ENCODE results near the gene MROH2A.
A peak's percentile ranks its signal among the peaks of the same experiment; 100 is the strongest.
"Not testable (repeated sequence)": the region's sequence is repeated elsewhere in the genome, so short reads cannot be mapped to it uniquely, and the experiment has no call there.

The MROH2A gene

GRCh38 chr2:233778030-233778429 lies at the start of gene MROH2A:
TSS of gene MROH2A (plus strand) at chr2:233778330. CDS start at chr2:233779359, 1,029 bp downstream.
- no peak for DNase-seq

GRCh38 chr2:233728723-233729301 lies 49.3 kb upstream of the MROH2A start, which contains the start of gene UGT1A3:
TSS of gene UGT1A3 (plus strand) at chr2:233729042. CDS start at chr2:233729127, 85 bp downstream.
- no peak for DNase-seq

GRCh38 chr2:233736868-233737653 lies 41.1 kb upstream of the MROH2A start:
- peak; percentile 33 for DNase-seq

- DNase-seq = no peak
Measured at GRCh38 chr2:233740870-233741269, 37.3 kb upstream of the MROH2A start.

- DNase-seq = no peak
Measured at GRCh38 chr2:233743464-233744259, 34.5 kb upstream of the MROH2A start.

- DNase-seq = no peak
Measured at GRCh38 chr2:233745073-233745755, 32.9 kb upstream of the MROH2A start.

GRCh38 chr2:233745838-233746237 lies 32.3 kb upstream of the MROH2A start:
- not testable (repeated sequence) for DNase-seq

- no peak for DNase-seq
Measured at GRCh38 chr2:233746475-233747282, 31.5 kb upstream of the MROH2A start.

GRCh38 chr2:233747283-233747544 lies 30.9 kb upstream of the MROH2A start:
- no peak for DNase-seq

GRCh38 chr2:233750689-233751088 lies 27.4 kb upstream of the MROH2A start:
- DNase-seq = not testable (repeated sequence)

- DNase-seq = not testable (repeated sequence)
Measured at GRCh38 chr2:233751212-233752009, 26.7 kb upstream of the MROH2A start.

- DNase-seq = no peak
Measured at GRCh38 chr2:233754872-233755611, 23.1 kb upstream of the MROH2A start.

GRCh38 chr2:233756429-233757081 lies 21.6 kb upstream of the MROH2A start:
- DNase-seq = no peak

GRCh38 chr2:233758141-233758540 lies 20.0 kb upstream of the MROH2A start:
- no peak for DNase-seq

GRCh38 chr2:233758849-233759248 lies 19.3 kb upstream of the MROH2A start:
- DNase-seq = no peak

- peak; percentile 29 for DNase-seq
Measured at GRCh38 chr2:233760043-233760442, 18.1 kb upstream of the MROH2A start, which contains the start of gene UGT1A1. TSS of gene UGT1A1 (plus strand) at chr2:233760270. CDS start at chr2:233760288, 18 bp downstream.

- no peak for DNase-seq
Measured at GRCh38 chr2:233761040-233761769, 16.9 kb upstream of the MROH2A start.

GRCh38 chr2:233764264-233764663 lies 13.9 kb upstream of the MROH2A start:
- DNase-seq = no peak

- no peak for DNase-seq
Measured at GRCh38 chr2:233764761-233765160, 13.4 kb upstream of the MROH2A start.

Data from DMS53 (cell line).